ENCODE results near the gene CDR2. TPM values are rescaled to one million over a fixed set of nuclear protein-coding genes. Genes with fewer than 3 reads are reported as not detected.

The CDR2 gene
- total and polyA plus RNA-seq, 9 of the 15 experiments (the other 6 are each of a cell fraction or from before 2014, with no cell fraction given): 4.6 to 30.3 (median 19.9) TPM

DNA sequence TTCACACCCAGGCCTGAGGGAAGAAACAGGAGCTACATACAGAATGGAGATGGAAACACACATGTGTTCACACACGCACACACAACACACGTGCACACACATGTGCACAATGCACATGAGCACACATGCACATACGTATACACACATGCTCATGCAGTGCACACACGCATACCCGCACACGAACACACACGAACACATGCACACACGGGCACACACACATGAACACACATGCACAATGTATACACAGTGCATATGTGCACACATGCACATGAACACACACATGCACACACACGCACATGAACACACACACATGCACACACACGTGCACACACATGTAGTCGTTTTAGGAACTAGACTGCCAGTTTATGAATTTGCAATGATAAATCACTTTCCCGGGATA is 49.3 kb upstream of the CDR2 start (continued):
- TF ChIP-seq UBTF (IDR thresholded peaks at IDR 0.05; ENCODE audit: borderline replicate concordance in 1 of 2, low read depth in 2 of 2, low read length in 2 of 2) (no peak), POLR2G (IDR thresholded peaks at IDR 0.05; ENCODE audit: low read depth, low read length) (no peak), SREBF2 (CRISPR knock-in tag; IDR thresholded peaks at IDR 0.05) (no peak), TGIF2 (CRISPR knock-in tag; IDR thresholded peaks at IDR 0.05) (no peak), ZBTB26 (CRISPR knock-in tag; IDR thresholded peaks at IDR 0.05) (no peak), NFIC (IDR thresholded peaks at IDR 0.05) (no peak), POLR2A (conservative IDR thresholded peaks at IDR 0.05) (0 out of 2 replicates have a peak, but pooled peaks have one; percentile 37), IRF2 (CRISPR knock-in tag; IDR thresholded peaks at IDR 0.05) (0 out of 2 replicates have a peak, but pooled peaks have one; percentile 21), ZNF561 (CRISPR knock-in tag; conservative IDR thresholded peaks at IDR 0.05) (no peak), KLF13 (tag; IDR thresholded peaks at IDR 0.05; ENCODE audit: borderline replicate concordance, low read depth) (no peak), ZBED1 (IDR thresholded peaks at IDR 0.05) (no peak), ETV5 (CRISPR knock-in tag; IDR thresholded peaks at IDR 0.05; ENCODE audit: low read depth) (no peak), ELF2 (CRISPR knock-in tag; IDR thresholded peaks at IDR 0.05) (no peak), RUNX1 (IDR thresholded peaks at IDR 0.05; ENCODE audit: low read depth) (no peak), MAX (CRISPR knock-in tag; IDR thresholded peaks at IDR 0.05) (peak; percentile 51; the same call in 1 of the 2 replicates), PRPF4 (IDR thresholded peaks at IDR 0.05; ENCODE audit: insufficient read depth, low read depth, low read length, poor library complexity, severe bottlenecking) (no peak), TFAM (CRISPR knock-in tag; conservative IDR thresholded peaks at IDR 0.05) (no peak), DDX20 (tag; IDR thresholded peaks at IDR 0.05; ENCODE audit: low read depth) (no peak), PHF20 (IDR thresholded peaks at IDR 0.05; ENCODE audit: partially characterized antibody) (peak; percentile 73), KAT8 (IDR thresholded peaks at IDR 0.05; ENCODE audit: low read depth) (no peak)
- TF ChIP-seq, protein P1, sequence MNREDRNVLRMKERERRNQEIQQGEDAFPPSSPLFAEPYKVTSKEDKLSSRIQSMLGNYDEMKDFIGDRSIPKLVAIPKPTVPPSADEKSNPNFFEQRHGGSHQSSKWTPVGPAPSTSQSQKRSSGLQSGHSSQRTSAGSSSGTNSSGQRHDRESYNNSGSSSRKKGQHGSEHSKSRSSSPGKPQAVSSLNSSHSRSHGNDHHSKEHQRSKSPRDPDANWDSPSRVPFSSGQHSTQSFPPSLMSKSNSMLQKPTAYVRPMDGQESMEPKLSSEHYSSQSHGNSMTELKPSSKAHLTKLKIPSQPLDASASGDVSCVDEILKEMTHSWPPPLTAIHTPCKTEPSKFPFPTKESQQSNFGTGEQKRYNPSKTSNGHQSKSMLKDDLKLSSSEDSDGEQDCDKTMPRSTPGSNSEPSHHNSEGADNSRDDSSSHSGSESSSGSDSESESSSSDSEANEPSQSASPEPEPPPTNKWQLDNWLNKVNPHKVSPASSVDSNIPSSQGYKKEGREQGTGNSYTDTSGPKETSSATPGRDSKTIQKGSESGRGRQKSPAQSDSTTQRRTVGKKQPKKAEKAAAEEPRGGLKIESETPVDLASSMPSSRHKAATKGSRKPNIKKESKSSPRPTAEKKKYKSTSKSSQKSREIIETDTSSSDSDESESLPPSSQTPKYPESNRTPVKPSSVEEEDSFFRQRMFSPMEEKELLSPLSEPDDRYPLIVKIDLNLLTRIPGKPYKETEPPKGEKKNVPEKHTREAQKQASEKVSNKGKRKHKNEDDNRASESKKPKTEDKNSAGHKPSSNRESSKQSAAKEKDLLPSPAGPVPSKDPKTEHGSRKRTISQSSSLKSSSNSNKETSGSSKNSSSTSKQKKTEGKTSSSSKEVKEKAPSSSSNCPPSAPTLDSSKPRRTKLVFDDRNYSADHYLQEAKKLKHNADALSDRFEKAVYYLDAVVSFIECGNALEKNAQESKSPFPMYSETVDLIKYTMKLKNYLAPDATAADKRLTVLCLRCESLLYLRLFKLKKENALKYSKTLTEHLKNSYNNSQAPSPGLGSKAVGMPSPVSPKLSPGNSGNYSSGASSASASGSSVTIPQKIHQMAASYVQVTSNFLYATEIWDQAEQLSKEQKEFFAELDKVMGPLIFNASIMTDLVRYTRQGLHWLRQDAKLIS (CRISPR knock-in tag; IDR thresholded peaks at IDR 0.05): no peak
- TF ChIP-seq, protein P2, sequence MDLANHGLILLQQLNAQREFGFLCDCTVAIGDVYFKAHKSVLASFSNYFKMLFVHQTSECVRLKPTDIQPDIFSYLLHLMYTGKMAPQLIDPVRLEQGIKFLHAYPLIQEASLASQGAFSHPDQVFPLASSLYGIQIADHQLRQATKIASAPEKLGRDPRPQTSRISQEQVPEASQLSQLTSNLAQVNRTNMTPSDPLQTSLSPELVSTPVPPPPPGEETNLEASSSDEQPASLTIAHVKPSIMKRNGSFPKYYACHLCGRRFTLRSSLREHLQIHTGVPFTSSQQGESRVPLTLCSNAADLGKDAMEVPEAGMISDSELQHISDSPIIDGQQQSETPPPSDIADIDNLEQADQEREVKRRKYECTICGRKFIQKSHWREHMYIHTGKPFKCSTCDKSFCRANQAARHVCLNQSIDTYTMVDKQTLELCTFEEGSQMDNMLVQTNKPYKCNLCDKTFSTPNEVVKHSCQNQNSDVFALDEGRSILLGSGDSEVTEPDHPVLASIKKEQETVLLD (IDR thresholded peaks at IDR 0.05): no peak
